Panc1 (cell line): Measurements from ENCODE around the gene ADGRV1. TPM values are rescaled to one million over a fixed set of nuclear protein-coding genes. Genes with fewer than 3 reads are reported as not detected.
A peak's percentile ranks its signal among the peaks of the same experiment; 100 is the strongest.

Experiments used
- ATAC-seq: fragments of 200-7000 bp; cut with Tn5 transposase; 2 replicates; pipeline ENCODE4 v1.9.1; 2020; ENCODE audit warnings: mild to moderate bottlenecking, moderate library complexity
- BruUV-seq: library from RNA; stranded (reverse); fragments of 400-500 nt; replicated peaks from 2 replicates; lab custom pipeline; 2021; lab: Mats Ljungman, UMichigan
- CTCF ChIA-PET: fragments of 300-600 bp; sonication (Branson Sonifier 250); formaldehyde crosslinking; loops from one replicate; lab custom pipeline; 2022; ENCODE audit warnings: antibody characterized with exemption; lab: Charles Lee
- POLR2A ChIA-PET: fragments of 300-600 bp; sonication (Branson Sonifier 250); formaldehyde crosslinking; loops from one replicate; lab custom pipeline; 2022; ENCODE audit warnings: antibody characterized with exemption; lab: Charles Lee
- DNase-seq: peaks from one replicate; pipeline ENCODE4 v3.0.0-alpha.2; 2010; ENCODE audit warnings: low read depth, low spot score
- H3K27ac ChIP-seq: 2 replicates; pipeline ENCODE4 v1.5.1; 2011; ENCODE audit warnings: mild to moderate bottlenecking, low read length, inconsistent platforms
- H3K27me3 ChIP-seq: fragments of 200-500 bp; sonication (Bioruptor generic); 2 replicates; pipeline ENCODE4 v1.6.0; 2014; ENCODE audit warnings: low read length, inconsistent platforms; ENCODE audit not compliant: control insufficient read depth, insufficient read depth
- H3K36me3 ChIP-seq: fragments of 200-500 bp; sonication (Bioruptor generic); 2 replicates; pipeline ENCODE4 v1.5.1; 2014; ENCODE audit warnings: inconsistent platforms, mild to moderate bottlenecking, low read length, moderate library complexity; ENCODE audit not compliant: control insufficient read depth, insufficient read depth
- H3K4me1 ChIP-seq: 2 replicates; pipeline ENCODE4 v1.5.1; 2011; ENCODE audit warnings: inconsistent platforms, mild to moderate bottlenecking, low read length, moderate library complexity; ENCODE audit not compliant: control insufficient read depth, insufficient read depth
- H3K4me3 ChIP-seq, 2 experiments: 2 replicates each; pipeline ENCODE4 v1.5.1; 2011 to 2012; ENCODE audit warnings: low read depth in 2 of 2, low read length in 2 of 2, mild to moderate bottlenecking in 2 of 2, inconsistent platforms in 1 of 2, moderate library complexity in 1 of 2
- H3K9me3 ChIP-seq: fragments of 200-500 bp; sonication (Bioruptor generic); 2 replicates; pipeline ENCODE4 v1.5.1; 2014; ENCODE audit warnings: low read depth, mild to moderate bottlenecking, inconsistent platforms, low read length, moderate library complexity; ENCODE audit not compliant: control insufficient read depth, insufficient read depth
- CTCF ChIP-seq: fragments of 450-650 bp; IDR thresholded peaks from 2 replicates; pipeline ENCODE4 v1.5.1; 2017; ENCODE audit warnings: mild to moderate bottlenecking
- POLR2AphosphoS5 ChIP-seq: IDR thresholded peaks from 2 replicates; pipeline ENCODE4 v1.6.1; 2012; ENCODE audit warnings: mild to moderate bottlenecking, low read depth, low read length, moderate library complexity
- REST ChIP-seq, 2 experiments: IDR thresholded peaks; 2 replicates each; pipeline ENCODE4 v1.6.1; 2011 to 2012; ENCODE audit warnings: low read depth in 2 of 2, control low read depth in 1 of 2, low read length in 1 of 2, mild to moderate bottlenecking in 1 of 2, moderate library complexity in 1 of 2; ENCODE audit not compliant: insufficient read depth in 1 of 2
- SIN3A ChIP-seq: IDR thresholded peaks from 2 replicates; pipeline ENCODE4 v1.6.1; 2012; ENCODE audit warnings: low read depth, mild to moderate bottlenecking, low read length, moderate library complexity, borderline replicate concordance; ENCODE audit not compliant: insufficient read depth
- TCF7L2 ChIP-seq: IDR thresholded peaks from 2 replicates; pipeline ENCODE4 v1.6.1; 2011; ENCODE audit warnings: mild to moderate bottlenecking, low read depth, low read length, inconsistent platforms
- in situ Hi-C: cut with HindIII; loops from 2 replicates; pipeline ENCODE4 v1.10.0; 2016; ENCODE audit warnings: low sequenced_read_pairs, low pct_unique_long_range_greater_than_20kb
- intact Hi-C: fragments of 100-400 bp; cut with micrococcal nuclease; formaldehyde crosslinking; loops from one replicate; pipeline ENCODE4 v1.10.0; 2022; ENCODE audit not compliant: unreplicated experiment
- total RNA-seq: library from RNA; stranded (reverse); gene quantifications from one replicate; pipeline ENCODE4 v1.2.1, GENCODE V29; 2021; ENCODE audit not compliant: unreplicated experiment

The ADGRV1 gene
- total RNA-seq, 1 experiment from 2014 or later = 0.49 TPM

- ChIA-PET CTCF (interaction anchor here (0.8 to 1.2 kb wide), 3 partner anchors 68 to 345 kb away, joined by 3 to 10 read pairs (median 3); no protein-coding TSS in a partner anchor), POLR2A (no interaction called here)
- in situ Hi-C loops = no loop called here
- H3K27ac ChIP-seq = no peak overlapping the region
- no TSS peak for BruUV-seq
- DNase-seq (peak; percentile 43), ATAC-seq (peak; percentile 99)
- no peak overlapping the region for H3K4me3 ChIP-seq
- intact Hi-C loops = loop anchor here (1.0 to 2.0 kb wide), 2 partner anchors 76 to 345 kb away; no protein-coding TSS in a partner anchor
- peaks cover 9% of the 10 kb centered on the region for H3K27me3 ChIP-seq
- no peaks in the 10 kb centered on the region for H3K4me1 ChIP-seq
- H3K9me3 ChIP-seq = no peaks in the 10 kb centered on the region
- H3K36me3 ChIP-seq = no peaks in the 10 kb centered on the region
- TF ChIP-seq CTCF (peak; percentile 92), SIN3A (no peak)
Observed at GRCh38 chr5:90783460-90784333, 225.1 kb downstream of the ADGRV1 start.

- TF ChIP-seq TCF7L2 (no peak), CTCF (no peak), REST (IDR thresholded peaks at IDR 0.05; ENCODE audit: insufficient read depth in 1 of 2, low read depth in 2 of 2, low read length in 1 of 2) (no peak), POLR2AphosphoS5 (no peak)
- CTCF ChIA-PET = no interaction called here
- POLR2A ChIA-PET = no interaction called here
Observed at GRCh38 chr5:90786756-90787155, 228.2 kb downstream of the ADGRV1 start.

More at GRCh38 chr5:90786756-90787155, 228.2 kb downstream of the ADGRV1 start:
- Histone ChIP-seq H3K27ac (no peak overlapping the region), H3K4me3 (no peak overlapping the region), H3K4me1 (no peaks in the 10 kb centered on the region), H3K27me3 (peaks cover 6% of the 10 kb centered on the region; the same call in 1 of the 2 replicates), H3K9me3 (no peaks in the 10 kb centered on the region), H3K36me3 (no peaks in the 10 kb centered on the region)
- ATAC-seq = no peak
- in situ Hi-C loops (no loop called here), intact Hi-C loops (no loop called here)
- no peak for DNase-seq
- no TSS peak for BruUV-seq
